Mucosa of descending colon (tissue), 3 donors: ENCODE data around the gene BMPR1A. TPM values are rescaled to one million over a fixed set of nuclear protein-coding genes. Genes with fewer than 3 reads are reported as not detected.

Experiments
- ATAC-seq: fragments of 200-7000 bp; cut with Tn5 transposase; one replicate; pipeline ENCODE4 v1.9.1; 2020; ENCODE audit warnings: mild to moderate bottlenecking, moderate library complexity
- DNase-seq, 3 donors: peaks; one replicate each; pipeline ENCODE4 v3.0.0-alpha.2; 2020
- H3K36me3 ChIP-seq: fragments of 200-600 bp; one replicate; pipeline ENCODE4 v1.8.0; 2021; ENCODE audit warnings: low read depth, mild to moderate bottlenecking
- H3K4me1 ChIP-seq: fragments of 200-600 bp; one replicate; pipeline ENCODE4 v1.8.0; 2021; ENCODE audit warnings: low read depth, mild to moderate bottlenecking
- H3K4me3 ChIP-seq: fragments of 200-600 bp; one replicate; pipeline ENCODE4 v1.8.0; 2021; ENCODE audit warnings: mild to moderate bottlenecking
- H3K9me3 ChIP-seq: fragments of 200-600 bp; one replicate; pipeline ENCODE4 v1.8.0; 2021; ENCODE audit warnings: mild to moderate bottlenecking
- CTCF ChIP-seq: fragments of 200-600 bp; IDR thresholded peaks from one replicate; pipeline ENCODE4 v1.8.0; 2022; ENCODE audit warnings: antibody characterized with exemption, mild to moderate bottlenecking
- intact Hi-C, 2 donors: fragments of 100-400 bp; cut with DNase I in 1 of 2; cut with micrococcal nuclease in 1 of 2; formaldehyde crosslinking; loops; one replicate each; pipeline versions ENCODE4 v1.11.0 to v1.11.1; 2022; cut with DNase I, micrococcal nuclease
- total RNA-seq, 3 donors: library from RNA; stranded (reverse); fragmentation: NEBNext Ultra II Directional in 2 of 3; extraction: Animal tissue kit (Norgen Biotek cat#: 25700) in 2 of 3; gene quantifications; one replicate each; pipeline versions ENCODE4 v1.2.1 to v1.2.4, GENCODE V29; 2021 to 2023
- donor health status: DM: no; HTN: no; CAD: no; lungs with moderate emphysema.
- donor health status: DM: no; HTN: no; CAD: no.
- donor health status: DM: no; HTN: yes; CAD: no.

BMPR1A gene
- total RNA-seq, 3 donors from 2014 or later = 44.4 to 126 (median 45.3) TPM

GRCh38 chr10:86899132-86899531 lies 142.7 kb downstream of the BMPR1A start:
- DNase-seq (no peak), ATAC-seq (no peak)
- Histone ChIP-seq H3K9me3 (no peaks in the 10 kb centered on the region), H3K36me3 (no peaks in the 10 kb centered on the region), H3K4me3 (no peak overlapping the region), H3K4me1 (no peaks in the 10 kb centered on the region)
- intact Hi-C loops = loop anchor here in 1 of 2 donors (10.0 kb wide), 1 partner anchor 194 kb away; no protein-coding TSS in a partner anchor
- no peak for TF ChIP-seq CTCF

GRCh38 chr10:86899670-86900276 lies 143.4 kb downstream of the BMPR1A start:
- Histone ChIP-seq H3K4me3 (no peak overlapping the region), H3K9me3 (no peaks in the 10 kb centered on the region), H3K4me1 (no peaks in the 10 kb centered on the region), H3K36me3 (no peaks in the 10 kb centered on the region)
- TF ChIP-seq CTCF = peak; percentile 46
- ATAC-seq (peak; percentile 84), DNase-seq (peak in 1 of 3 donors; percentile 90)
- intact Hi-C loops = loop anchor here (5.0 to 10.0 kb wide), 2 partner anchors 195 to 212 kb away; no protein-coding TSS in a partner anchor

GRCh38 chr10:86900955-86901354 lies 144.5 kb downstream of the BMPR1A start:
- DNase-seq = peak in 1 of 3 donors; percentile 29
- Histone ChIP-seq H3K4me1 (no peaks in the 10 kb centered on the region), H3K36me3 (no peaks in the 10 kb centered on the region), H3K4me3 (no peak overlapping the region), H3K9me3 (no peaks in the 10 kb centered on the region)
- ATAC-seq = peak; percentile 48
- no peak for TF ChIP-seq CTCF
- intact Hi-C loops = loop anchor here in 1 of 2 donors (5.0 kb wide), 1 partner anchor 214 kb away; no protein-coding TSS in a partner anchor

- TF ChIP-seq CTCF = no peak
- intact Hi-C loops = loop anchor here in 1 of 2 donors (5.0 kb wide), 1 partner anchor 217 kb away; no protein-coding TSS in a partner anchor
- Histone ChIP-seq H3K4me3 (no peak overlapping the region), H3K9me3 (no peaks in the 10 kb centered on the region), H3K36me3 (no peaks in the 10 kb centered on the region), H3K4me1 (no peaks in the 10 kb centered on the region)
- DNase-seq (no peak), ATAC-seq (no peak)
Observed at GRCh38 chr10:86904600-86904999, 148.2 kb downstream of the BMPR1A start.

GRCh38 chr10:86905429-86905828 lies 149.0 kb downstream of the BMPR1A start:
- intact Hi-C loops = no loop called here
- DNase-seq = no peak
- TF ChIP-seq CTCF = no peak
- Histone ChIP-seq H3K4me1 (no peaks in the 10 kb centered on the region), H3K9me3 (no peaks in the 10 kb centered on the region), H3K36me3 (no peaks in the 10 kb centered on the region), H3K4me3 (no peak overlapping the region)
- no peak for ATAC-seq
